Daoy (cell line): ENCODE measurements around the gene TET1. TPM values are rescaled to one million over a fixed set of nuclear protein-coding genes. Genes with fewer than 3 reads are reported as not detected.
"Not testable (repeated sequence)": the region's sequence is repeated elsewhere in the genome, so short reads cannot be mapped to it uniquely, and the experiment has no call there.

Experiments
- DNase-seq: peaks from one replicate; pipeline ENCODE4 v3.0.0-alpha.2; 2015; ENCODE audit warnings: low read depth
- total RNA-seq: library from RNA; depleted of rRNA; stranded (reverse); fragments of >200 nt; shearing (Covaris generic); gene quantifications from 2 replicates; pipeline ENCODE4 v1.2.3, GENCODE V29; 2014; rRNA removed

TET1 gene
- total RNA-seq, 1 experiment from 2014 or later, result 0.57 TPM

DNA sequence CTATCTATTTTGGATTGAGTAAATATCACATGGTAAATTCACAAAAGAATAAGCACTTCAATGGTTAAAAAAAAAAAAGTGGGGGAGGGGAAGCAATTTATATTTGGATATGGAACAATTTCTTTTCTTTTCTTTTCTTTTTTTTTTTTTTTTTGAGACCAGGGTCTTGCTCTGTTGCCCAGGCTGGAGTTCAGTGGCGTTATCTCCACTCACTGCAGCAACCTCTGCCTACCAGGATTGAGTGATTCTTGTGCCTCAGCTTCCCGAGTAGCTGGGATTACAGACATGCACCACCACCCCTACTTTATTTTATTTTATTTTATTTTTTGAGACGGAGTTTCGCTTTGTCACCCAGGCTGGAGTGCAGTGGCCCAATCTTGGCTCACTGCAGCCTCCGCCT, 148.8 kb downstream of the TET1 start:
- not testable (repeated sequence) for DNase-seq

DNA sequence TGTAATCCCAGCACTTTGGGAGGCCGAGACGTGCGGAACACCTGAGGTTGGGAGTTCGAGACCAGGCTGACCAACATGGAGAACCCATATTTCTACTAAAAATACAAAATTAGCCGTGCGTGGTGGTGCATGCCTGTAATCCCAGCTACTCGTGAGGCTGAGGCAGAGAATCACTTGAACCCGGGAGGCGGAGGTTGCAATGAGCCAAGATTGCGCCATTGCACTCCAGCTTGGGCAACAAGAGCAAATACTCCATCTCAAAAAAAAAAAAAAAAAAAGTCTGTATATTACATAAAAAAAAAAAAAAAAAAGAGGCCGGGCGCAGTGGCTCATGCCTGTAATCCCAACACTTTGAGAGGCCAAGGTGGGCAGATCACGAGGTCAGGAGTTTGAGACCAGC, 152.9 kb downstream of the TET1 start:
- not testable (repeated sequence) for DNase-seq

DNA sequence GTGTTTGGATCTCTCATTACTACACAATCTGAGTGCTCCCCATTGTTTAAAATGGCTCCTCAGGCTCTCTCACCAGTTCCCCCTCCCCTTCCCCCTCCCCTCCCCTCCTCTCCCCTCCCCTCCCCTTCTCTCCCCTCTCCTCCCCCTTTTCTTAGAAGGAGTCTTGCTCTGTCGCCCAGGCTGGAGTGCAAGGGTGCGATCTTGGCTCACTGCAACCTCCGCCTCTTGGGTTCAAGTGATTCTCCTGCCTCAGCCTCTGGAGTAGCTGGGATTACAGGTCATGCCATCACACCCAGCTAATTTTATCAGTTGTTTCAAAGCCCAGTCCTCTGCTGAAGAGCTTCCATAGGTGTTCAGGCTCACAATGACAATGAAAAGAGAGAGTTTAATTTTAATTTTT, 157.3 kb downstream of the TET1 start:
- no peak for DNase-seq

DNA sequence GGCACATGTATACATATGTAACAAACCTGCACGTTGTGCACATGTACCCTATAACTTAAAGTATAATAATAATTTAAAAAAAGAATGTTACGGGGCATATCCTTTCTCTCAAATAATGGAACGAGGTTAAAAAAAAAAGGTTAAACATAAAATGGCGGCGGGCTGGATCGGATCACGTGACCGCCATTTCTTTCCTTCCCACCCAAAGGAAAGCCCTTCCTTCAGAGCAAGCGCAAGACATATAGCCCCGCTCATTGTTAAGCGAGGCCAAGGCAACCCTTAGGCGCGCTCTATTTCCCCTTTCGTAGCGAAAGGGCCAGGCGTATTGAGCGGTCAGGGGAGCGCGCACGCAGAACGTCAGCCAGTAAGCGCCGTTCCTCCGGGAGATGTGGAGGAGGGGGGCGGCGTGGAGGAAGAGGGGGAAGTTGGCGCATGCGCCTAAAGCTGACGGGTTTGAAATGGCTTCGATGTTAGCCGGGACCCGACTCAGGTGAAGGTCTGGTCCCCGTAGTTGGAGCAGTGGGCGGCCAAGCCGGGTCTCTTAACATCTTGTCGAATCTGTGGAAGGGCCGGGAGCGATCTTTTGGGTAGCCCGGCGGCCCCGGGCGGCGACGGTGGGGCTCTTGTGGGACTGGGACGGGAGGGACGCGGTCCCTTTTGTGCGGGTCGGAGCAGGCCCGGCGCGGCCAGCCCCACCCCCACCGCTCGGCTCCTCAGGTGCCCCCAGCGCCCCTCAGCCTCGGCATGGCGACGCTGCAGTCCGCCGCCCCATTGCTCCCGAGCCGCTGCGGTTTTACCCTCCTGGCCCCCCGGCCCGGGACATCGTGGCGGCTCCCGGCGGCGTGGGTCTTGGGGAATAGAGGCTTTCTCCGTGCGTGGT, 160.9 kb downstream of the TET1 start, which contains the start of gene CCAR1:
Gene CCAR1, plus strand, starts transcription at position 447 of the 880 bp plus-strand sequence. CDS start 1,266 bp downstream, outside the sequence.
- DNase-seq, result peak; percentile 97

DNA sequence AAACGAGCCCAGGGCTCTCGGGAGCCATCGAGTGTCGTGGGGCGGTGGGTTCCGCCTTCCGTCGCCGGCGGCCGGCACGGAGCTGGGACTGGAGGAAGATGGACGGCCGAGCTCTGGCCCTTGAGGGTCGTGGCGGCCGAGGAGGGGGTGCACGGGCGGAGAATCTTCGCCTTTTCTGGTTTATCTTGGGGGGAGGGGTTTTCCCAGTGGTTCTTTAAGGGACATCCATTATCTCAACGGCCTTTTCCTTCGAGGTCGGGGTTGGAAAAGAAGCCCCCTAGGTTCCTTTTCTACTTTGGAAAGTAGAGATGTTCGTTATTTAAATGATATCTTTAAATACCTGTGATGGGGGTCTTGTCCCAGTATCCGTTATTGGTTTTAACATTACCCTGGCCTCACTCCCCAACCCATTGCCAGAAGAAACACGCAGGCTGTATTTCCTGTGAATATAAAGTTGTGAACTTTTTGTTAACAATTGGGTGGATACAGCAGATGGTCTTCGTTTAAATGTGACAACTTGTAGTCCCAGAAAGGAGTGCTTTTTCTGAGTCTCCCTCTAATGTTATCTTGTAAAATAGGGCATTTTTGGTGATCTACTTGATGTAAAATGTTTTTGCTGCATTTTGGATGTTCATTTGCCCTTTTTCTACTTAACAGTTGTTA, 161.7 kb downstream of the TET1 start:
- no peak for DNase-seq

DNA sequence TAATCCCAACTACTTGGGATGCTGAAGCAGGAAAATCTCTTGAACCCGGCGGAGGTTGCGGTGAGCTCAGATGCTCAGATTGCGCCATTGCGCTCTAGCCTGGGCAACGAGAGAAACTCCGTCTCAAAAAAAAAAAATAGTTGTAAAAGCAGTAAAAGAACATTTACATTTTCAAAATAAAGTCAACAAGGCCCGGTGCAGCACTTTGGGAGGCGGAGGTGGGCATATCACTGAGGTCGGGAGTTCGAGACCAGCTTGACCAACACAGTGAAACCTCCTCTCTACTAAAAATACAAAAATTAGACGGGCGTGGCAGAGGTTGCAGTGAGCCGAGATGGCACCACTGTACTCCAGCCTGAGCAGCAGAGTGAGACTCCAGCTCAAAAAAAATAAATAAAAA, 164.9 kb downstream of the TET1 start:
- no peak for DNase-seq

DNA sequence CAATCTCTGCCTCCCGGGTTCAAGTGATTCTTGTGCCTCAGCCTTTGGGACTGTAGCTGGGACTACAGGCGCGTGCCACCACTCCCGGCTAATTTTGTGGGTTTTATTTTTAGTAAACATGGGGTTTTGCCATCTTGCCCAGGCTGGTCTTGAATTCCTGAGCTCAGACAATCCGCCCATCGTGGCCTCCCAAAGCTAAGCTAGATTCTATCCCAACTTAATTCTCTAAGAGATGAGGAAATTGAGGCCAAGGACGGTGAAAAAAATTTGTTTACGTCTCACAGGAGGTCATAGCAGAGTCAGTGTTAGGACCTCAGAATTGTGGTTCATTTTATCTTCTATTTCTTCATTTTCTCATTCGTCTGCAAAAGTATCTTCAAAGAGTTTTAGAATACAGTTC, 167.0 kb downstream of the TET1 start:
- no peak for DNase-seq

DNA sequence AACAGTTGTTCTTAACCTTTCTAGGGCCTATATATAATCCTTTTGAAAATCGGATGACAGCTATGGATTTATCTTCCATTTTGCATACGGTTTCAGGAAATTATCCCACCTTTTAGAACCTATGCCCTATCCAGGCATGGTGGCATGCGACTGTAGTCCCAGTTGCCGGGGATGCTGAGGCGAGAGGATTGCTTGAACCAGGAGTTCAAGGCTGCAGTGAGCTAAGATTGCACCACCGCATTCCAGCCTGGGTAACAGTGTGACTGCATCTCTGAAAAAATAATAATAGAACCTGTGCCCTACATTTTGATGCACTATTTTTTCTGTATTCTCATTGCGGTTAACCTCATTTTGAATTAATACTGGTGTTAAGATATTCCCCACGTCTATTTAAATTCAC, 172.5 kb downstream of the TET1 start:
- DNase-seq, result no peak

DNA sequence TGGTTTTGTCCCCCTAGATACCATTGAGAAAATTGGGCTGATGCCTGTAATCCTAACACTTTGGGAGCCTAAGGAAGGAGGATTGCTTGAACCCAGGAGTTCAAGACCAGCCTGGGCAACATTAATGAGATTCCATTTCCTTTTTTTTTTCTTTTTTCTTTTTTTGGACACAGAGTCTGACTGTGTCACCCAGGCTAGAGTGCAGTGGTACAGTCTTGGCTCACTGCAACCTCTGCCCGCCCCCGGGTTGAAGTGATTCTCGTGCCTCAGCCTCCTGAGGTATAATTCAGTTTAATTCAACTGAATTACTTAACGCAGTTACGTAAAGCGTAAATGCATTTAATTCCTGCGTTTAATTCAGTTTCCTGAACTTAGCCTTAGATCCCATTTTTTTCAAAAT, 174.2 kb downstream of the TET1 start:
- DNase-seq, result no peak

DNA sequence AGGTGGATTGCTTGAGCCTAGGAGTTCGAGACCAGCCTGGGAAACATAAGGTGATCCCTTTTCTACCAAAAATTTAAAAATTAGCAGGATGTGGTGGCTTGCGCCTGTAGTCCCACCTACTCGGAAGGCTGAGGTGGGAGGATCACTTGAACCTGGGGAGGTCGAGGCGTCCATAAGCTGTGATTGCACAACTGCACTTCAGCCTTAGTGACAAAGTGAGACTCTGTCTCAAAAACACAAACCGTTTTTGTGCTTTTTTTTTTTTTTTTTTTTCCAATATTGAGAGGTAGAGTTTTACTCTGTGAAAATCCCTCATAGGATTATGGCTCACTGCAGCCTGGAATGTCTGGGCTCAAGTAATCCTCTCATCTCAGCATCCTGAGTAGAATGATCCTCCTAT, 175.0 kb downstream of the TET1 start:
- no peak for DNase-seq

DNA sequence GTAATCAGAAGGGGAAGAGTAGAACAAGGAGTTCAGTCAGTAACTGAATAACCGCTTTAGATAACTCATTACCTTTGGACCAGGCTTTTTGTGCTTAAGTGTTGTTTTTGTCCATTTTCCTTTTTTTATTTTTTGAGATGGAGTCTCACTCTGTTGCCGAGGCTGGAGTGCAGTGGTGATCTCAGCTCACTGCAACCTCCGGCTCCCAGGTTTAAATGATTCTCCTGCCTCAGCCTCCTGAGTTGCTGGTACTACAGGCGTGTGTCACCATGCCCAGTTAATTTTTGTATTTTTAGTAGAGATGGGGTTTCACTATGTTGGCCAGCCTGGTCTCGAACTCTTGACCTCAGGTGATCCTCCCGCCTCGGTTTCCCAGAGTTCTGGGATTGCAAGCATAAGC, 175.6 kb downstream of the TET1 start:
- DNase-seq, result not testable (repeated sequence)

DNA sequence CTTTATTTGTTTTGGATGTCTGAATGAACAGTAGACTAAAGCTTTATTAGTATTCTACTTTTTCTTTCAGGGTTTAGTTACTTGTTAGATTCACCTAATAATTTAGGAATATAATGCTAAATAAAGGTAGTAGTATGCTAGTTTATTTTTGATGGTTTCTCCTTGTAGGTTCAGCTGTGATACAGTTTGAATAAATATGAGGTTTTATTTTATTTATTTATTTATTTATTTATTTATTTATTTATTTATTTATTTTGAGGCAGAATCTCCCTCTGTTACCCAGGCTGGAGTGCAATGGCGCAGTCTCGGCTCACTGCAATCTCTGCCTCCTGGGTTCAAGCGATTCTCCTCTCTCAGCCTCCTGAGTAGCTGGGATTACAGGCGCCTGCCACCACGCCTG, 180.5 kb downstream of the TET1 start:
- not testable (repeated sequence) for DNase-seq

DNA sequence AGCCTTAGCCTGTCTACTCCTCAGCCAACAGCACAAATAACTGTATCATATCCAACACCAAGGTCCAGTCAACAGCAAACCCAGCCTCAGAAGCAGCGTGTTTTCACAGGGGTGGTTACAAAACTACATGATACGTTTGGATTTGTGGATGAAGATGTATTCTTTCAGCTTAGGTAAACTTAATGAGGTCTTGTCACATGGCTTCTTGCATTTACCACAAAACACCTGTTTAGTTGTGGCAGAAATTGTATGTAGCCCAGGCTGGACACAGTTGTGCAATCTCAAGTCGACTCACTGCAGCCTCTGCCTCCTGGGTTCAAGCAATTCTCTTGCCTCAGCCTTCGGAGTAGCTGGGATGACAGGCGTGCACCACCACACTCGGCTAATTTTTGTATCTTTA, 182.3 kb downstream of the TET1 start:
- no peak for DNase-seq

Other genes with a start within 250 kb of the TET1 start
- gene HNRNPH3, start 228.3 kb upstream of the TET1 start, total RNA-seq, result 27.3 and 35.5 TPM in 2 replicates
- 0.86 and 1.8 TPM in 2 replicates for gene PBLD, start 227.4 kb upstream of the TET1 start, total RNA-seq
- gene RUFY2, start 153.1 kb upstream of the TET1 start, total RNA-seq, result 8.1 and 14.3 TPM in 2 replicates
- 24.1 and 36.6 TPM in 2 replicates for gene DNA2, start 88.4 kb upstream of the TET1 start, total RNA-seq
- gene SLC25A16, start 32.8 kb upstream of the TET1 start, total RNA-seq, result 15.7 and 72.5 TPM in 2 replicates
- 35.6 and 66.6 TPM in 2 replicates for gene CCAR1, start 160.9 kb downstream of the TET1 start, total RNA-seq